ENCODE results near the gene SLC18A2.

Gene SLC18A2

DNA sequence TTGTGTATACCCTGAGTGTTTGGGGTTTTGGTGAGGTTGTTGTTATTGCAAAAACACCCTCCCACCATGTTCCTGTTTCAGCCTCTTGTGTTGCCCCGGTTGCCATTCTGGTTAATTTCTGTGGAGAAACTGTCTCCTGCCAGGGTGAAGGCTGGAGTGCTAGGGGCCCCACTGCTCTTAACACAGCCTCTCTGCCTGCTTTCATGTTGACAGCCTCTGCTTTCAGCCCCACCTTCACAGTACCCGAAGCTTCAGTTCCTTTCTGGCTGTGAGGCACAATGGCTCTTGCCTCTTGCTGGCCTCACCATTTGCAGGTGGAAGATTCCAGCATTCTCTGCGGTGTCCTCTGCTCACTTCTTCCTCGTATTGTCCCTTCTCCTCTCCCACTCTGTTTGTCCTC is 19.2 kb downstream of the SLC18A2 start:
- no peak for DNase-seq (ENCODE audit: low read depth)
- TF ChIP-seq, protein P1, sequence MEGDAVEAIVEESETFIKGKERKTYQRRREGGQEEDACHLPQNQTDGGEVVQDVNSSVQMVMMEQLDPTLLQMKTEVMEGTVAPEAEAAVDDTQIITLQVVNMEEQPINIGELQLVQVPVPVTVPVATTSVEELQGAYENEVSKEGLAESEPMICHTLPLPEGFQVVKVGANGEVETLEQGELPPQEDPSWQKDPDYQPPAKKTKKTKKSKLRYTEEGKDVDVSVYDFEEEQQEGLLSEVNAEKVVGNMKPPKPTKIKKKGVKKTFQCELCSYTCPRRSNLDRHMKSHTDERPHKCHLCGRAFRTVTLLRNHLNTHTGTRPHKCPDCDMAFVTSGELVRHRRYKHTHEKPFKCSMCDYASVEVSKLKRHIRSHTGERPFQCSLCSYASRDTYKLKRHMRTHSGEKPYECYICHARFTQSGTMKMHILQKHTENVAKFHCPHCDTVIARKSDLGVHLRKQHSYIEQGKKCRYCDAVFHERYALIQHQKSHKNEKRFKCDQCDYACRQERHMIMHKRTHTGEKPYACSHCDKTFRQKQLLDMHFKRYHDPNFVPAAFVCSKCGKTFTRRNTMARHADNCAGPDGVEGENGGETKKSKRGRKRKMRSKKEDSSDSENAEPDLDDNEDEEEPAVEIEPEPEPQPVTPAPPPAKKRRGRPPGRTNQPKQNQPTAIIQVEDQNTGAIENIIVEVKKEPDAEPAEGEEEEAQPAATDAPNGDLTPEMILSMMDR (IDR thresholded peaks at IDR 0.05; ENCODE audit: control insufficient read depth, insufficient read depth, low read depth, low read length, missing control alignments): no peak

DNA sequence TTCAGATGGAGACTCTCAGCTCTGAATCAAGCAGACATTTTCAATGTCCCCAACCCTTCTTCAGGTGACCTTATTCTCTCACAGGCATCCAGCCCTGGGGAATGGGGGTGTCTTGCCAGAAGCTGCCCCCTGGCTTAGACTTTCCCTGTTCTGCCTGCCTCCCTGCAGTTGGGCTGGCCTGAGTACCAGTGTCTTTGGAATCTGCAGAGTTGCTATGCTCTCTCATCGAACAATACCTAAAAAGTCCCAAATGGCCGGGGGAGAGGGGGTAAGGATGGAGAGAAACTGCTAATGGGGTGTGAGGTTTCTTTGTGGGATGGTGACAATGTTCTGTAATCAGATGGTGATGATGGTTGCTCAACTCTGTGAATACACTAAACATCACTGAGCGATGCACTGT is 20.6 kb downstream of the SLC18A2 start:
- no peak overlapping the region for H3K4me3 ChIP-seq (ENCODE audit: control insufficient read depth, low read depth, low read length)
- DNase-seq (ENCODE audit: low read depth): no peak
- TF ChIP-seq, protein P1 (IDR thresholded peaks at IDR 0.05; ENCODE audit: control insufficient read depth, insufficient read depth, low read depth, low read length, missing control alignments): no peak

More for the DNA sequence above, 19.2 kb downstream of the SLC18A2 start:
- no peak overlapping the region for H3K4me3 ChIP-seq (ENCODE audit: control insufficient read depth, low read depth, low read length)

DNA sequence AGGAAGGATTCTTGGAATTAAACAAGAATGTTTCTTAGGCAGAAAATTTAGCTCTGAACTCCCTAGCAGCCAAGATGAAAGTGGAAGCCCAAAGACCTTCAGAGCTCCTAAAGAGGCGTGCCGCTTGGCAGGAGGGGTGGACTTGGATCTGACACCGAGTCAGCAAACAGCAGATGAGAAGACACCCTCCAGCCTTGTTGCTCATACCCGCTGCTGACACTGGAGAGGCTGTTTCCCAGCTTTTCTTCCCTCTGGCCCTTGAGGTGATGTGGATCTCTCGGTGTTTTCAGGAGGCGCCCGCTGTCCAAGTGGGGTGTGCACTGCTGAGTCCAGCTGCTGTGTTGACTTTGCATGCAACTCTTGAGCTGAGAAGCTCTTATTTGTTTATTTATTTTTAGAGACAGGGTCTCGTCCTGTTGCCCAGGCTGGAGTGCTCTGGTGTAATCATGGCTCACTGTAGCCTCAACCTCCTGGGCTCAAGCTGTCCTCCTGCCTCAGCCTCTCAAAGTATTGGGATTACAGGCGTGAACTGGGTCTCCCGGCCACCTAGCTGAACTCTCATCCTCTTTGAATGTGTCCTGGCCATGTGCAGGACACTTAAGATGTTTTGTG is 21.5 kb downstream of the SLC18A2 start:
- TF ChIP-seq, protein P1 (IDR thresholded peaks at IDR 0.05; ENCODE audit: control insufficient read depth, insufficient read depth, low read depth, low read length, missing control alignments): no peak
- DNase-seq (ENCODE audit: low read depth): no peak

DNA sequence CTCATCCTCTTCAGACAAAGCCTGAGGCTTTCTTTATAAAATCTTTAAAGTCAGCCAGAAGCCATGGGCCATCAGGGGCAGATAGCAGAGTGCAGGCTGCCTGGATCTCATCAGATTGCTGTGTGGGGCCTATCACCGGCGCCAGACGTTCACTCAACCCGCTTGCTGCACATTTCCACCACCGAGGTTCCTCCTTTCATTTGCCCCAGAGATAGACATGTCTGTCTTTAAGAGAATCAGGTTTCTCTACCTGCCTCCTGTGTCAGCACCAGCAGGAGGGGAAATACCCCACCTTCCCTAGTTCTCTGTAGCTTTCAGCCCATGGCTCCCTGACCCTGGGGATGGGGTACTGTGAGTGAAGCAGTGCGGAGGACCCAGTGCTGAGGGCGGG is 22.0 kb downstream of the SLC18A2 start:
- no peak overlapping the region for H3K4me3 ChIP-seq (ENCODE audit: control insufficient read depth, low read depth, low read length)
- no peak for DNase-seq (ENCODE audit: low read depth)
- TF ChIP-seq, protein P1 (IDR thresholded peaks at IDR 0.05; ENCODE audit: control insufficient read depth, insufficient read depth, low read depth, low read length, missing control alignments): no peak

More for the DNA sequence above, 21.5 kb downstream of the SLC18A2 start:
- H3K4me3 ChIP-seq (ENCODE audit: control insufficient read depth, low read depth, low read length): no peak overlapping the region

DNA sequence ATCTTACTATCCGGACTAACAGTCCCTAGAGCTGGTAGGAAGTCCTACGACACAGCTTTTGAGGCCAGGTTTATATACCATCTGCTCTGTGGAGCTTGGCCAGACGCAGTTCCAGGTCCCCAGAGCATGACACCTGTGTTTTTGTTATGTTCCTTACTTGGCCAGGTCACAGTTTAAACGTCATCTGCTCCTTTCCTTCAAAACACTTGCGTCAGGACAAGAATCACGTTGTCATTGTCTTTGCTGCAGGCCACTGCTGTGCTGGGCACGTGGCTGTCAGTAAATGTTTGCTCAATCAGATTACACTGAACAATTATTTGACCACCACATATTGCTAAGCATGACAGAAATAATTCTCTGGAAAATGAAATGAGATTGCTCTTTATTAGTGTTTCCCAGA is 23.9 kb downstream of the SLC18A2 start:
- TF ChIP-seq, protein P1 (IDR thresholded peaks at IDR 0.05; ENCODE audit: control insufficient read depth, insufficient read depth, low read depth, low read length, missing control alignments): no peak
- DNase-seq (ENCODE audit: low read depth): no peak

DNA sequence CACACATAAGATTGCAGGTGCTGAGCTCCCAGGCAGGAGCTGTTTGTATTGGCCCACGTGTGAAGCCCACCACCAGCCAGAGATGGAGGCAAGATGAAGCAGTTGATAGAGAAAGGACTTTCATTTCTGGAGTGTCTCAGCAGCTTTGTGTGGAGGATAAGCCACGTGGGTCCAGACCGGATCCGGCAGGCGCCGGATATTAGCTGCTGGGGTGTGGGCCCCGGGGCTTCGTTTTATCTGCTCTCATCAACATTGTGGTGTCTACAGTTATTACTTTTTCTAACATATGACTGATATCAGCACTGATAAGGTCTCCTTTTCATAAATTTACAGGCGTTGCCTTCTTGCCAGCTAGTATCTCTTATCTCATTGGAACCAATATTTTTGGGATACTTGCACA is 25.5 kb downstream of the SLC18A2 start:
- no peak overlapping the region for H3K4me3 ChIP-seq (ENCODE audit: control insufficient read depth, low read depth, low read length)
- TF ChIP-seq, protein P1 (IDR thresholded peaks at IDR 0.05; ENCODE audit: control insufficient read depth, insufficient read depth, low read depth, low read length, missing control alignments): no peak
- no peak for DNase-seq (ENCODE audit: low read depth)

More for the DNA sequence above, 23.9 kb downstream of the SLC18A2 start:
- H3K4me3 ChIP-seq (ENCODE audit: control insufficient read depth, low read depth, low read length): no peak overlapping the region
